ENCODE measurements around the gene BCKDHB.

DNA sequence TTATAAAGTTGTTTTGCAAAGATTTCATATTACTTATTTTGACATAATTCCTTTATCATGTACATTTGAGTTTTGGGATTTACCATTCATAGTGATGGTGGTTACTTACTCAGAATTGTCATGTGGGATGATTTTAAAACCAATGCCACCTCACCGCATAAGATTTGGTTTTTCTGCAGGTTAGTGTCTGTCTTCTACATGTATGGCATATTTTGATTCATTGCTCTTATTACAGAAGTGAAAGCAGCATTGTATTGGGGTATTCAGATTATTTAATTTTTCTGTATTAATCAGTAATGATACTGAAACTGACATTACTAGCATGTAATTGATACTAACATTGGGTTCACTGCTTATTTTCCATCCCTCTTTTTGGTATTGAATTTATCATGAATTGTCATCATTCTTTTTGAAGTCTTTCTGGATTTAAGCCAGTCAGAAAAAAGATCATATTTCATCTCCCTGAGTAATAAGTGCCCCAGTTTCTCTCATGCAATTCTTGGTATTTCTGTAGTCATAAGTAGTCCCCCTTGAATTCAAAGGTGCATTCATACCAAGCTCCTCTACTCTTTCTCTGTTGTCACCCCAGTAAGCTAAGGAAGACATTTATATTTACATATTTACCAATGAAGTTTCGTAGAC, 176.6 kb downstream of the BCKDHB start:
- TF ChIP-seq, protein P1, sequence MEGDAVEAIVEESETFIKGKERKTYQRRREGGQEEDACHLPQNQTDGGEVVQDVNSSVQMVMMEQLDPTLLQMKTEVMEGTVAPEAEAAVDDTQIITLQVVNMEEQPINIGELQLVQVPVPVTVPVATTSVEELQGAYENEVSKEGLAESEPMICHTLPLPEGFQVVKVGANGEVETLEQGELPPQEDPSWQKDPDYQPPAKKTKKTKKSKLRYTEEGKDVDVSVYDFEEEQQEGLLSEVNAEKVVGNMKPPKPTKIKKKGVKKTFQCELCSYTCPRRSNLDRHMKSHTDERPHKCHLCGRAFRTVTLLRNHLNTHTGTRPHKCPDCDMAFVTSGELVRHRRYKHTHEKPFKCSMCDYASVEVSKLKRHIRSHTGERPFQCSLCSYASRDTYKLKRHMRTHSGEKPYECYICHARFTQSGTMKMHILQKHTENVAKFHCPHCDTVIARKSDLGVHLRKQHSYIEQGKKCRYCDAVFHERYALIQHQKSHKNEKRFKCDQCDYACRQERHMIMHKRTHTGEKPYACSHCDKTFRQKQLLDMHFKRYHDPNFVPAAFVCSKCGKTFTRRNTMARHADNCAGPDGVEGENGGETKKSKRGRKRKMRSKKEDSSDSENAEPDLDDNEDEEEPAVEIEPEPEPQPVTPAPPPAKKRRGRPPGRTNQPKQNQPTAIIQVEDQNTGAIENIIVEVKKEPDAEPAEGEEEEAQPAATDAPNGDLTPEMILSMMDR (IDR thresholded peaks at IDR 0.05 in 4 of 5, conservative IDR thresholded peaks at IDR 0.05 in 1 of 5) = no peak
- no peak for TF ChIP-seq POLR2A (IDR thresholded peaks at IDR 0.05)

Data from gastrocnemius medialis (tissue), 4 donors.